CD4-positive, CD25-positive, alpha-beta regulatory T cell (primary cell): Measurements from ENCODE around the gene CYP39A1. TPM values are rescaled to one million over a fixed set of nuclear protein-coding genes. Genes with fewer than 3 reads are reported as not detected.

Source experiments
- ATAC-seq, 2 donors: fragments of 150-1000 bp; cut with Tn5 transposase; one replicate each; pipeline ENCODE4 v1.10.0; 2021; ENCODE audit warnings: low read depth in 2 of 2, moderate number of reproducible peaks in 2 of 2, moderate library complexity in 1 of 2
- DNase-seq, 3 donors: peaks; one replicate each; pipeline versions ENCODE4 v3.0.0 to v3.0.0-alpha.2; 2012 to 2022; ENCODE audit warnings: mixed read lengths in 1 of 3
- H3K27ac ChIP-seq: one replicate; pipeline ENCODE4 v1.7.0; 2013; ENCODE audit warnings: mild to moderate bottlenecking, low read length; ENCODE audit not compliant: insufficient read depth, poor library complexity, severe bottlenecking
- H3K27me3 ChIP-seq: one replicate; pipeline ENCODE4 v1.7.0; 2013; ENCODE audit warnings: low read length; ENCODE audit not compliant: control insufficient read depth, insufficient read depth
- H3K36me3 ChIP-seq: one replicate; pipeline ENCODE4 v1.7.0; 2013; ENCODE audit warnings: mild to moderate bottlenecking, low read length, moderate library complexity; ENCODE audit not compliant: control insufficient read depth, insufficient read depth
- H3K4me1 ChIP-seq: 2 replicates; pipeline ENCODE4 v1.7.0; 2013; ENCODE audit warnings: mild to moderate bottlenecking, low read length; ENCODE audit not compliant: insufficient read depth, control insufficient read depth, poor library complexity, severe bottlenecking
- H3K4me3 ChIP-seq: one replicate; pipeline ENCODE4 v1.7.0; 2013; ENCODE audit warnings: low read depth, mild to moderate bottlenecking, low read length, moderate library complexity
- H3K9me3 ChIP-seq, 2 experiments: 1 replicate in 1 of 2; 2 replicates in 1 of 2; pipeline ENCODE4 v1.7.0; 2013; ENCODE audit warnings: low read length in 2 of 2, mild to moderate bottlenecking in 1 of 2, moderate library complexity in 1 of 2; ENCODE audit not compliant: control insufficient read depth in 2 of 2
- H3K27ac Mint-ChIP-seq, 3 donors: one replicate each; pipeline ENCODE4 v1.8.0; 2020 to 2022; ENCODE audit warnings: mild to moderate bottlenecking in 3 of 3, mixed read lengths in 3 of 3, moderate library complexity in 2 of 3
- H3K27me3 Mint-ChIP-seq: one replicate; pipeline ENCODE4 v1.8.0; 2022; ENCODE audit warnings: mild to moderate bottlenecking, mixed read lengths
- H3K36me3 Mint-ChIP-seq: one replicate; pipeline ENCODE4 v1.8.0; 2020; ENCODE audit warnings: mixed read lengths
- H3K4me1 Mint-ChIP-seq, 4 donors: one replicate each; pipeline ENCODE4 v1.8.0; 2020 to 2022; ENCODE audit warnings: mixed read lengths in 4 of 4, mild to moderate bottlenecking in 1 of 4
- H3K4me3 Mint-ChIP-seq, 4 donors: one replicate each; pipeline ENCODE4 v1.8.0; 2020 to 2022; ENCODE audit warnings: mild to moderate bottlenecking in 4 of 4, mixed read lengths in 4 of 4, moderate library complexity in 3 of 4
- H3K9me3 Mint-ChIP-seq, 7 donors: one replicate each; pipeline ENCODE4 v1.8.0; 2020 to 2022; ENCODE audit warnings: mixed read lengths in 7 of 7, mild to moderate bottlenecking in 3 of 7, moderate library complexity in 2 of 7
- polyA plus RNA-seq, 4 donors: library from polyadenylated mRNA; unstranded; fragments of 300-500 nt; fragmentation: Illumina TruSeq; gene quantifications; one replicate each; pipeline ENCODE4 v1.2.3, GENCODE V29; 2021
- total RNA-seq: library from RNA; stranded (reverse); gene quantifications from one replicate; pipeline ENCODE4 v1.2.3, GENCODE V29; 2022

The CYP39A1 gene
- total and polyA plus RNA-seq, 5 donors from 2014 or later = 0.33 TPM; not detected in 4

- Mint-ChIP-seq H3K4me1 (no peaks in the 10 kb centered on the region), H3K9me3 (peaks cover 0 to 2% (median 0%) of the 10 kb centered on the region in 7 donors), H3K4me3 (no peak within 1 kb of the TSS), H3K36me3 (no peaks in the 10 kb centered on the region), H3K27me3 (no peaks in the 10 kb centered on the region), H3K27ac (no peak within 1 kb of the TSS)
- DNase-seq = no peak
- Histone ChIP-seq H3K27me3 (no peaks in the 10 kb centered on the region), H3K4me1 (no peaks in the 10 kb centered on the region), H3K36me3 (no peaks in the 10 kb centered on the region), H3K4me3 (no peak within 1 kb of the TSS), H3K9me3 (no peaks in the 10 kb centered on the region), H3K27ac (no peak within 1 kb of the TSS)
- ATAC-seq = no peak
These were observed 35.0 kb upstream of the CYP39A1 start, which contains the start of gene TDRD6 for GRCh38 chr6:46687619-46688097. TSS of gene TDRD6 (plus strand) at chr6:46687885. CDS start at chr6:46688129, 244 bp downstream.

GRCh38 chr6:46684771-46685170 is 32.2 kb upstream of the CYP39A1 start:
- no peak for ATAC-seq
- no peak overlapping the region for H3K27ac ChIP-seq
- H3K4me3 ChIP-seq = no peak overlapping the region
- H3K36me3 ChIP-seq = no peaks in the 10 kb centered on the region
- Mint-ChIP-seq H3K27ac (no peak overlapping the region), H3K36me3 (no peaks in the 10 kb centered on the region), H3K4me3 (no peak overlapping the region), H3K27me3 (no peaks in the 10 kb centered on the region), H3K9me3 (peaks cover 0 to 2% (median 0%) of the 10 kb centered on the region in 7 donors), H3K4me1 (no peaks in the 10 kb centered on the region)
- H3K4me1 ChIP-seq = no peaks in the 10 kb centered on the region
- H3K9me3 ChIP-seq = no peaks in the 10 kb centered on the region
- no peak for DNase-seq
- H3K27me3 ChIP-seq = no peaks in the 10 kb centered on the region

DNA sequence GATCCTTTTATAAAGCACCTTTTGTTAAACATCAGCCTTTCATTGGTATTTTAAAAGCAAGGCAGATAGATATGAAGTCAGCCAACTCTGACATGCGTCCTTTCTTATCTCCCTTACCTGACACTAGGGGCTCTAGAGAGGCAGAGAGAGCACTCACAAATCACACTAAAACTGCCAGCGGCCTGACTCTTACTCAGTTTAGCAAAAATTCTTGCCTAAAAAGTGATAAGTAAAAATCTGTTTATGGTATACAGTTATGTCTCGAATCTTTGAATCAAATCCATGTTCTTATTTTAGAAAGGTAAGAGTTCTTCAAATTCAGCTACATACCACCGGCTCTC is 24.7 kb upstream of the CYP39A1 start:
- no peaks in the 10 kb centered on the region for H3K4me1 Mint-ChIP-seq
- H3K27ac ChIP-seq = no peak overlapping the region
- no peaks in the 10 kb centered on the region for H3K36me3 Mint-ChIP-seq

DNA sequence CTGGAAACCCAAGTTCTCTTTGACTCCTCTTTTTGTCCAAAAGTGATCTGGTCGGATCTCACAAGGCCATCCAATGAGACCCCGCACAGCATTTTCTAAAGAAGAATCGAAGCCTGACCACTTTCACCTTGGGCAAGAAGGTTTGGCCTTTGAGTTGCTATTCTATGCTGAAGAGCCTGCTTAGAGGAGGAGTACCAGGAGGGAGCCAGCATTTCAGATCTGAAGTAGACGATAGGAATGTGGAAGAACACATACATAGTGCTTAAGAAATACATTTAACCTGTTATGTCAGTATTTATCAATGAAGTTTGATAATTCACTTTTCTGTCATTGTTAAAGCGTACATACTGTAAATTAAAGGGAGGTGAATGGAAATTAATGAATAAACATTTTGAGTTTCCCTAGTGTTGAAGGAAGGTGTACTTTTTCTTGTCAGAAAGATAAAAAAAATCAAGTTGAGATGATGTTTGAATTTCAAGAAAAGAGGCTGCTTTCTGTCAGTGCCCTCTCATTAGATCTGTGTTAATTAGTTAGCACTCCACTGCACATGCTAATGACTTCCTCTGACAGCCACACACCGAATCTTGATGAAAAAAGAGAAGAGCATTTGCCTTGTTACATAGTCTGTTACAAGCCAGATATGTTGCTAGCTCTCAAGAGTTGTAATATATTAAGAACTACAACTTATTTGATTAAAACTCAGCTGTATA is 24.1 kb upstream of the CYP39A1 start:
- ATAC-seq = no peak
- Mint-ChIP-seq H3K4me3 (no peak overlapping the region), H3K4me1 (no peaks in the 10 kb centered on the region), H3K27me3 (no peaks in the 10 kb centered on the region), H3K27ac (no peak overlapping the region), H3K9me3 (peaks cover 0 to 2% (median 0%) of the 10 kb centered on the region in 7 donors), H3K36me3 (no peaks in the 10 kb centered on the region)
- H3K27me3 ChIP-seq = no peaks in the 10 kb centered on the region
- no peak overlapping the region for H3K27ac ChIP-seq
- no peaks in the 10 kb centered on the region for H3K36me3 ChIP-seq
- no peak overlapping the region for H3K4me3 ChIP-seq
- H3K4me1 ChIP-seq = no peaks in the 10 kb centered on the region
- no peak for DNase-seq
- H3K9me3 ChIP-seq = no peaks in the 10 kb centered on the region

More for the DNA sequence above, 24.7 kb upstream of the CYP39A1 start:
- Mint-ChIP-seq H3K4me3 (no peak overlapping the region), H3K9me3 (peaks cover 0 to 2% (median 0%) of the 10 kb centered on the region in 7 donors), H3K27ac (no peak overlapping the region), H3K27me3 (no peaks in the 10 kb centered on the region)
- DNase-seq = no peak
- H3K9me3 ChIP-seq = no peaks in the 10 kb centered on the region
- no peak overlapping the region for H3K4me3 ChIP-seq
- ATAC-seq = no peak
- no peaks in the 10 kb centered on the region for H3K27me3 ChIP-seq
- no peaks in the 10 kb centered on the region for H3K36me3 ChIP-seq
- H3K4me1 ChIP-seq = no peaks in the 10 kb centered on the region

DNA sequence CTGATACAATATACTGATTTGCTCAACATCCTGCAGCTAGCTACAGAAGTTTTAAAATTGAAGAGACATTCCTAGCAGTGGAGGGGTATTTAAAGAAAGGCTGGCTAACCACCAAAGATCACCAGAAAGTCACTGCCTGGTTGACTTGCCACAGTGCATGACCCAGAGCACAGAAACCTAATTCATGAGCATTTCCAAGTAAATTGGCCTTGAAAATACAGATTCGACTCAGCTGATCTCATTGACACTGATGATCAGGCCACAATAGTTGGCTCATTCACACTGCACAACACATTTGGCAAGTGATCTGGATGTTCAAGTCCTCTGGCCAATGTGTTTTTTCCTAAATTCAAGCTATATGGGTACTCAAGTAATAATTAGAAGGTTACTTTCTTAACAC is 21.8 kb upstream of the CYP39A1 start:
- H3K4me1 ChIP-seq = no peaks in the 10 kb centered on the region
- ATAC-seq = no peak
- no peak overlapping the region for H3K4me3 Mint-ChIP-seq

DNA sequence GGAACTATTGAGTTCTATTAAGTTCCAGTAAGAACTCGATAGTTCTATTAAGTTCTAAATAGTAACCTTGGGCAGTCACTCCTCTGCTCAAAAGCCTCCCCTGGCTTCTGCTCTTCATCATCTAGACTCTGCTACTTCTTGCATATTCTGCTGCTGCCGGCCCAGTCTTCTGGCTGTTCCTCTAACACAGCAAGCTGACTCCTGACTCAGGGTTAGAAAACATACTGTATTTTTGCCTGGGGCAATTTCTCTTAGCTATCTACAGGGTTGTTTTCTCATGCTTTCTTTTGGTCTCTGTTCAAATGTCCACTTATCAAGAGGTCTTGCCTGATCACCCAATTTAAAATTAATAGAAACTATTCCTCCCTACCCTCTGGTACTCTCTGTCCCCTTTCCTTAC is 14.8 kb upstream of the CYP39A1 start:
- Histone ChIP-seq H3K4me3 (no peak overlapping the region), H3K9me3 (no peaks in the 10 kb centered on the region), H3K27ac (no peak overlapping the region), H3K27me3 (no peaks in the 10 kb centered on the region), H3K36me3 (no peaks in the 10 kb centered on the region), H3K4me1 (no peaks in the 10 kb centered on the region)
- Mint-ChIP-seq H3K4me3 (no peak overlapping the region), H3K27ac (no peak overlapping the region), H3K9me3 (no peaks in the 10 kb centered on the region), H3K36me3 (no peaks in the 10 kb centered on the region), H3K4me1 (no peaks in the 10 kb centered on the region), H3K27me3 (no peaks in the 10 kb centered on the region)
- ATAC-seq = no peak
- DNase-seq = no peak

More for the DNA sequence above, 21.8 kb upstream of the CYP39A1 start:
- H3K27ac Mint-ChIP-seq = no peak overlapping the region
- no peaks in the 10 kb centered on the region for H3K4me1 Mint-ChIP-seq
- Histone ChIP-seq H3K27ac (no peak overlapping the region), H3K27me3 (no peaks in the 10 kb centered on the region), H3K9me3 (no peaks in the 10 kb centered on the region), H3K4me3 (no peak overlapping the region), H3K36me3 (no peaks in the 10 kb centered on the region)
- peaks cover 0 to 2% (median 0%) of the 10 kb centered on the region in 7 donors for H3K9me3 Mint-ChIP-seq
- DNase-seq = no peak
- H3K36me3 Mint-ChIP-seq = no peaks in the 10 kb centered on the region
- no peaks in the 10 kb centered on the region for H3K27me3 Mint-ChIP-seq

- no peaks in the 10 kb centered on the region for H3K4me1 Mint-ChIP-seq
- peaks cover 7% of the 10 kb centered on the region for H3K27me3 Mint-ChIP-seq
- H3K27ac Mint-ChIP-seq = no peak overlapping the region
- no peaks in the 10 kb centered on the region for H3K36me3 Mint-ChIP-seq
- H3K9me3 Mint-ChIP-seq = no peaks in the 10 kb centered on the region
- no peak overlapping the region for H3K4me3 Mint-ChIP-seq
- H3K4me3 ChIP-seq = no peak overlapping the region
- H3K4me1 ChIP-seq = no peaks in the 10 kb centered on the region
- H3K27me3 ChIP-seq = no peaks in the 10 kb centered on the region
- ATAC-seq (no peak), DNase-seq (no peak)
- no peaks in the 10 kb centered on the region for H3K36me3 ChIP-seq
- H3K27ac ChIP-seq = no peak overlapping the region
- H3K9me3 ChIP-seq = no peaks in the 10 kb centered on the region
These were observed 8.9 kb upstream of the CYP39A1 start for GRCh38 chr6:46661483-46661882.

DNA sequence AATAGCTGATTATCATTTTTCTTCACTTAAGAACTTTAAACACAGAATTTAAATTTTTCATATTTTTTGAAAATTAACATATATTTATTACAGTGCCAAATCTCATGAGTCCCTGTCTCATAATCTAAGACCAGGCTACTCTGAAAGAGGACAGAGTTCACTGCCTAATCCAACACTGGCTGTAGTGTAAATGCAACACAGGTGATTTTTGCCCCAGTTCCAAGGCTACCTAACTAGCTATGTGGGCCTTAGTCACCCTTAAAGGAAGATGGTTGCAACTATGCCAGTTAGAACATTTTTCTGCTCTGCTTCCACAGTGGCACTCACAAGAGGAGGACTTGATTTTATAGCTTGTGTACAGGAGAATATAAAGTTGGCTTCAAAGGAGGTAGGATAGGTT is 5.0 kb upstream of the CYP39A1 start:
- Mint-ChIP-seq H3K9me3 (peaks cover 0 to 2% (median 0%) of the 10 kb centered on the region in 7 donors), H3K27me3 (peaks cover 35% of the 10 kb centered on the region), H3K4me3 (no peak overlapping the region), H3K4me1 (peaks cover 5 to 9% (median 6%) of the 10 kb centered on the region in 4 donors), H3K36me3 (no peaks in the 10 kb centered on the region), H3K27ac (no peak overlapping the region)
- no peaks in the 10 kb centered on the region for H3K9me3 ChIP-seq
- H3K27ac ChIP-seq = no peak overlapping the region
- H3K27me3 ChIP-seq = peaks cover 11% of the 10 kb centered on the region
- DNase-seq (no peak), ATAC-seq (no peak)
- H3K4me1 ChIP-seq = peaks cover 9% of the 10 kb centered on the region
- H3K4me3 ChIP-seq = no peak overlapping the region
- no peaks in the 10 kb centered on the region for H3K36me3 ChIP-seq
